GM19351 (cell line): ENCODE data around the gene SPATS2L.

Experiments
- ATAC-seq: cut with Tn5 transposase; IDR thresholded peaks from one replicate; pipeline ENCODE4 v1.9.1; 2021; ENCODE audit warnings: mild to moderate bottlenecking, moderate library complexity; ENCODE audit not compliant: unreplicated experiment

The SPATS2L gene

DNA sequence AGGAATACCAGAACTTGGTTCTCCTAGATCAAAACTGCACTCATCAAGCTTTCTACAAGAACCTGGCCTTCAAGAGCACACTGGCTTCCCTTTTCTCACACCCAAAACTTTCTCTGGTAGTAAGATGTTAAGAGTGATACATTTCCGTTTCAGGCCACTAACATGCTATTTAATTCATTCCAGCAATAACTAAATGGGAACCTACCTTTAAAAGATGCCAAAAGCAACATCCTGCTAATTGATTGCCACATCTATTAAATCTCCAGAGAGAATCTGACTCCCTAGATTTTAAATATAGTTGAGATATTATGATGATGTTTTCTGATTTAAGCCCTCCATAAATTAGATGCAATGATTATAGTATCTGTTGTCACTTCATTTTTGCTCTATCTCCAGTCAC lies 131.8 kb downstream of the SPATS2L start:
- ATAC-seq = no peak

DNA sequence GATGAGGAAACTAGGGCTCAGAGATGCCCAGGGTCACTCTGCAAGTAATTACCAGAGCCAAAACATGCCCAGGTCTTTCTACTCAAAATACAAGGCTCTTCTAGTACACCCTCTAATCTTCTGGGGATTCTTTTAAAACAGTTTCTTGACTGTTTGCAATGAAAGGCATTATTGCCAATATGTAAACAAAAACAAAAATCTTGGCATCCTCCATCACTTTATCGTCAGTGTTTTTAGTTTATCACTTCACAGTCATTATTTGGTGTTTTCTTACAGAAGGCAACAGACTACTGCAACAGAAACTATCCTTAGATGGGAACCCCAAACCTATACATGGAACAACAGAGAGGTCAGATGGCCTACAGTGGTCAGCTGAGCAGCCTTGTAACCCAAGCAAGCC lies 132.4 kb downstream of the SPATS2L start:
- ATAC-seq = no peak

DNA sequence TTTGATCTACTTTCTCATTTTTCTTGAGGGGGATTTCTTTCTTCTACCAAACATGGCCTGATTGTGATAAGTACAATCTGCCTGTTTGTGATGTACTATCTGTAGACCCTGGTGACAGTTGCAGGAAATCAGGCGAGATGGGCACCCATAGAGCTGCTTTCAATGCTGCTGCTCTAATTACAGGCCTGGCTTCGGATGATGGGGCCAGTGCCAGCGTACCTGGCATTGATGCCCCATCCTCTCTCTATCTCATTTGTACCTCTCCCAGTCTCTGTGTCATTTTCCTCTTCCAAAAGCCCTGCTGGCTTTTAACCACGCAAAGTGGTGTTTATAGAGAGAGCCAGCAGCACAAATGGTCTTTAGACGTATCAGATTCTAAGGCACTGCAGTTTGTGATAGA lies 133.5 kb downstream of the SPATS2L start:
- ATAC-seq = no peak

DNA sequence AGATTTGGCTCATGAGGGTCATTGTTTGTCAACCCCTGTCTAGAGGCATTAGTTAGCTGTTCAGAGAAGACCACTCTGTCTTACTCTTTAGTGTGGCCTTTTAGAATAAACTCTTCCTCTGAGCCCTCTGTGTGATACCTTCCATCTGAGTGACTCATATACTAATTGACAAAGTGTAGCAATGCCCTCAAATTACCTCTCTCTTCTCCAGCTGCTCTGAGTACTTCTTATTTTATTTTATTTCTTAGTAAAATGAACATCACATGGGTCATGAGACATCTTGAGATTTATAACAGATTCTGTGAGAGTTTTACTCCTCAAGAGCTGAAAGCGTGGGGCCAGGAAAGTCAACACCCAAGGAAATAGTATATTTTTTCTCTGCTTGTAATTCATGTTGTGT lies 136.0 kb downstream of the SPATS2L start:
- no peak for ATAC-seq

DNA sequence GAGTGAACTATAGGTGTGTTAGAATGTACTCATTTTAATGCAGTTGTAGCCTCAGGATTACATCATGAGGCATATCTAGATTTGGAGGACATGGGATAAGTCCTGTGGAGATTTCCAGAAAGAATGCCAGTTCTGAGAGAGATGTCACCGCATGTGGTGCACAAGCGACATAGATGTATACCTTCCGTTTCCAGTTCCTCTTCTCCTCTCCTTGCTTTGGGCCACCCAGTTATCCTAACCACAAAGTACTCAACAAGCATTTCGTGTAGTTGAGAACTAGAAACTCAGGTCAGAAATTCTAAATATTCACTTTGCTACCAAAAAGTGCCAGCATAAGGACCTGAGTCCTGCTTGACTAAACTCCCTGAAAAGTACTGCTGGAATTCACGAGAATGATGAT lies 136.9 kb downstream of the SPATS2L start:
- no peak for ATAC-seq

DNA sequence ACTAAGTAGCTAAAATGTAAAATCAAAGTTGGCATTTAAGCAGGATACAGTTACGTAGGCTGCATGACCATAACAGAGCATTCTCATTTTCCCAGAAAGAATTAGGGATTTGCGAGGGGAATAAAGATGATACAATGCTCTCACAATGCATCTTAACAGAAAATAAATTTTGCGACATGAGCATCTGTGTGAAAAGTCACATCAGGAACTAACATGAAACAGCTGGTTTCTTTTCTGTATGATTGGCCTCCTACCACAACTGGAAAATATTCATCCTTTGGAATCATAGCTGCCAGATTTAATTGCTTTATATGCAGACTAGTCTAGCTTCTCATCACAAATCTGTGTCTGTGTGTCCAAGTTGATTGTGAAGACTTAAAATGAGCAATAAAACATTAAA lies 137.4 kb downstream of the SPATS2L start:
- no peak for ATAC-seq

DNA sequence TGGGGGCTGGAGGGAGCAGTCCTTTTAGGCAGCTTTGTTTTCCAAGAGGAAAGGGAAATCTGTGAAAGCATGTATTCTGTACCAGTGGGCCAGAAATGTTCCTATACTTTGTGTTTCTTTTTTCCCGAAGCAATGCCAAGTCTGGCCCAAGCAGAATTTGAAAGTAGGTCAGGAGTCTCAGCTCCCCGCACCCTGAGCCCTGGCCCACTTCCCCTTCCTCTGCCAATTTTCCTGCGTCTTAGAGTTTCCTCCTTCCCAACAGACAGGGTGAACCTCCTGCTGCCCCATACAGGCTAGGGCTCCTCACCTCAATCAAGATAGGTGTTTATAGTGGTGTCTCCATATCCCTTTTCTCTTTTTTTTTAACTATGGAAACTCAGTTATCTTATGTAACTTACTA lies 138.0 kb downstream of the SPATS2L start:
- no peak for ATAC-seq

DNA sequence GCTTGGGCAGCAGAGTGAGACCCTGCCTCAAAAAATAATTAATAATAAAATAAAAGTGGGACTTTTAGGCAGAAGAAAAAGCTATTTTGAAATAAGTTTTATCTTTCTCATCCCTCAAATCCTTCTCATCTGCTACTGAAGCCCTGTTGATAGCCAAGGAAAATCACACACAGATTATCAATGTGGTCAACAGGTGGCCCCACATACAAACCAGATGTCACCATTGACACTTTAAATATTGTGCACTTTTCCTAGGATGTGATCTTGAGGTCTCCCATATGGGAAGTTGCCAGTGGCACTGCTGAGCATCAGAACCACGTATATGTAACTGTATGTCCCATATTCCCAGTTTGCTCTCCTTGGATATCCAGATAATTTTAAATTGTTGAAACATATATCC lies 138.8 kb downstream of the SPATS2L start:
- no peak for ATAC-seq

DNA sequence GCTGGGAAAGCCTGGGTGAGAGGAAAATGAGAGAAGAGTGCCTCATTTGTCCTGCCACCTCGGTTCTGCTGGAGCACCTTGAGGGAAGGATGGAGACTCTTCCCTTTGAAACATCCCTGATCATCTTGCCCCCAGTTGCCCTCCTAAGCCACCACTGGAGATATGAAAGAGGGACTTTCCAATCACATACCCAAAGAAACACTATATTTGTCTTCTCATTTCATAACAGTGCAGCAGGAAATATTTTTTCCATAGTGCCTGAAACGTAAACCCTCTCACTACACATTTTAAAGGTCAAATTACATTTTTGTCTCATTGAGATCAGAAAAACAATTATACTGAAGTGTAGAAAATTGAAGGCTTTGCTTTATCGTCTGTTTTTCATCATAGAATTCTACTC lies 140.1 kb downstream of the SPATS2L start:
- no peak for ATAC-seq

DNA sequence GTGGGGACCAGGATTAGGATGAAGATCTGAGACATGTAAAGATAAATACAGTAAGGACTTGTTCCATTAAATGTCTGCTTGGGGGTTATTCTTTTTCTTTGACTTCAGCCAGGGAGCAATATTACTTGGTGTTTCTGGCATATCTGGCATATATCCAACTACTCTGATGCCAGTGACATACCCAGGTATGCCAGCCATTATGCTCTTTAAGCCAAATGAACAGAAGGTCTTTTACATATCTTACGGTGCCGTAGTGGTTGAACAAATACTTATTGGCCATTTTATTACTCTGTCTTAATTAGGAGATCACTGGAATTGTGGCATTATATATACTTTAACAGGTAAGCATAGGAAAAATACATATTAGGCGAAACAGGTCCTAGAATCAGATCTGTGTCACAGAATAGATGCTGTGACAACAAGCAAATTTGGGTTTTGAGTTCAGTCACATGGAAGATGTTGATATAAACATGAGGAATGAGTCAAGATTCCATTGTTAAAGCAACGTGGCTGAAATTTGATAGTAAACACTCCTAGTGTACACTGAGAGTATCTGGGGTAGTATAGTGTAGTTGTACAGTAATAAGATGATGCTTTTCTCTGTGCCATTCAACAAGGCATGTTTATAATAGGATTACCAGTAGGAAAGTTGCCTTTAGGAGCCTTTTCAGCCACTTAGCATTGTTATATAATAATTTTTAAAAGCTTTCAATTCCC lies 140.8 kb downstream of the SPATS2L start:
- no peak for ATAC-seq

DNA sequence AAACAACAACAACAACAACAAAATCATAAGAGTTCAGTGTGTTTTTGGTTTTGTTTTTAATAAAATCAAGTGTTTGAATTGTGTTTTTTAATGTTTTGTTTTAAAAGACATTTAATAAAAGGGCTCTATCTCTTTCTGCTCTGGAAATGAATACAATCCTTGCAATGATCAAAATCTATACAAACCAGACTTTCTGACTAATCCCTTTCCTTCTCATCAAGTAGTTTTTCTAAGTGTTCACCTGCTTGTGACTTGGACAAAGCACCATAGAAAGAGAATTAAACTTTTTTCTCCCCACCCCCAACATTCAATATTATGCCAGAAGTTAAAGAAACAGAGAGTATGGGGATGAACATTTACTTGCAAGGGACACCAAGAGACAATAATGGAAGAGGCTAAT lies 142.0 kb downstream of the SPATS2L start:
- no peak for ATAC-seq

DNA sequence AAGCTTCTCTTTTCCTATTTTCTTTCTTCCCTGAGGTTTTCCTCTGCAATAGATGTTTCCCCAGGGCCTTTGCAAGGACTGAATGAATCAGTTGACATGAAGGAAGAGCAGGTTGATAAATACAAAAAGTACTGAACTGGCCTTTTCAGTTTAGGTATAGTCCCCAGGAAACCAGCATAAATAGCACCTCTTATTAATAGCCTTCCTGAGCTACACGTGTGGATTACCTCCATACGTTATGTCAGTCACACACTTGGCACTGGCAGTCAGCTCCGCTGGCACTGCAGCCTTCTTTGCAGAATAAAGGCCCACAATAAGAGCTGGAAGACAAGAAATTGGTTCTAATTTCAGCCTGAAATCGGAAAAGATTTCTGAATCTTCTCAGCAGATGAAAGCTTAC lies 142.7 kb downstream of the SPATS2L start:
- ATAC-seq = no peak

DNA sequence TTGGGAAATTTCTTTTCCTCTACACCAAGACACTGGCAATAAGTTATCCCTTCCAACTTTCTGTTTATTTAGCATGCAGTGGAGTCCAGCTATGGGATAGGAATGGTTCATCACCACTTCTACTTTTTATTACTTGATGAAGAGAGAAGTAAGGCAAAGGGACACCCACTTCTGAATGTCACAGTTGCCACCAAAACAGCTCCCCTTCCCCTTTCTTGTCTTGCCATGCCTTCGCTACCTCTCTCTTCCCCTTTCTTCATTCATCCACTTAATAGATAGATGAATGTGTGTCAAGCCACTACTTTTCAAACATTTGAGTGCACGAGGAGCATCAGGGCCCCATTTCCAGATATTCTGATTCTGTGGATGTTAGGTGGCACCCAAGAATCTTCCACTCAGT lies 143.8 kb downstream of the SPATS2L start:
- no peak for ATAC-seq

DNA sequence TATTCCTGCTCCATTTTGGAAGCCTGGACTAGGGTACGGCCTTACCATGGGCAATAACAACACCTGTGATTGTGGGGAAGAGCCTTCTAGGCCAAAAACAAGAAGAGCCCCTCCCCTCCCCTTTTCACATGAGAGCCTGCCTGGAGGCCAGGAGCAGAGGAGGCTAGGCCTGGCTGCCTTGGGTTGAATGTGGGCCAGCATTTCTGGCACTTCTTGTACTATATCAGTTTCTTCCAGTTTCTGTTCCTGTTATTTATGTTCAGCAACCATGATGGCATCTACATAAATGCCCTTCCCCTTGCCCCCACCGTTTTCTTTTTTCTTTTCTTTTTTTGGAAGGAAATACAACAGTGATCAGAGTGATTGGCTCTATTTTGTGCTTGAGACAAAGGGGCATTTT lies 145.0 kb downstream of the SPATS2L start:
- no peak for ATAC-seq

DNA sequence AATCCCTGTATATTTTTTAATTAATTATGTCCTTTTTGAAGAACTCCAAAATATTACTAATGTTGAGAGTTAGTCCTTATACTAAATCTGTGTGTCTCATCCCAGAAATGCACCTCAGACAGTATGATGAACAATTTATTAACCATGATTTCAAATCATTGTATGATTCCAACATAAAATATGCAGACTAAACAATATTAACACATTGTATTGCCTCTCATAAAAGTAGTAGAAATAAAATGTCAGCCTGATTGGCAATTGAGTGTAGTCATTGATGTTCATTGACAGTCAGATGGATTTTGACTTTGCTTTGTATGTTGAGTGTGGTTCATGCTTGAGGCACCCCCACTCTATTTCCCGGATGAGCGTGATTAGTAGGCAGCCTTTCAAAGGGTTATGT lies 145.9 kb downstream of the SPATS2L start:
- ATAC-seq = no peak

DNA sequence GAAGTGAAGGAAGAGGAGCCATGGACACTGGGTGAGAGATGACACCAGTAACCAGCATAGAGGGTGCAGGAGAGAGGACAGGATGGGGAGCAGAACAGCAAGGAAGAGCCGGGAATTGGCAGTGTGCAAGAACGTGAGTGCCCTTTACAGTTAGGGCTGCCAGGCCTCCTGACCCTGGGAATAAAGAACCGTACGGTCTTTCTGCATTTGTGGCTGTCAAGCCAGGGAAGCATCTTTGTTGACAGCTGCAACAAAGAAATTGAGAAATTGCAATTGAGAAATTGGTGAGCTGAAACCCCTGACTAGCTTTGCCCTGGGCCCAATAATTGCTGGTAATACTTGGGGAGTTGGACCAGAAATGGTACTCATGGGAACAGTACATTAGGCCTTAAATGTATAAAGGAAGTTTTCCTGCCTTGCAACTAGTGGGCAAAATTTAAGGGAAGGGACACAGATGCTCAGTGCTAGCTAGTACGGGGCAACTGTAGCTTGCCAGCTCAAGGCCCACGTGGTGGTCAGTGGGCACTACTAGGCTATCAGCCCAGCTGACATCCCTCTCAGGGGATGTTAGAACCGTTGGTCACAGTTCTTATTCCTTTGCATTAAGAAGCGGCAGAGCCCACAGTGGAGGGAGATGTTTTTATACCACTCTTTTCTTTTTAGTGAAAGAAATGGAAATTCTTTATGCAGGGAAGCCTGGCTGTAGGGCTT lies 146.8 kb downstream of the SPATS2L start:
- ATAC-seq = no peak

DNA sequence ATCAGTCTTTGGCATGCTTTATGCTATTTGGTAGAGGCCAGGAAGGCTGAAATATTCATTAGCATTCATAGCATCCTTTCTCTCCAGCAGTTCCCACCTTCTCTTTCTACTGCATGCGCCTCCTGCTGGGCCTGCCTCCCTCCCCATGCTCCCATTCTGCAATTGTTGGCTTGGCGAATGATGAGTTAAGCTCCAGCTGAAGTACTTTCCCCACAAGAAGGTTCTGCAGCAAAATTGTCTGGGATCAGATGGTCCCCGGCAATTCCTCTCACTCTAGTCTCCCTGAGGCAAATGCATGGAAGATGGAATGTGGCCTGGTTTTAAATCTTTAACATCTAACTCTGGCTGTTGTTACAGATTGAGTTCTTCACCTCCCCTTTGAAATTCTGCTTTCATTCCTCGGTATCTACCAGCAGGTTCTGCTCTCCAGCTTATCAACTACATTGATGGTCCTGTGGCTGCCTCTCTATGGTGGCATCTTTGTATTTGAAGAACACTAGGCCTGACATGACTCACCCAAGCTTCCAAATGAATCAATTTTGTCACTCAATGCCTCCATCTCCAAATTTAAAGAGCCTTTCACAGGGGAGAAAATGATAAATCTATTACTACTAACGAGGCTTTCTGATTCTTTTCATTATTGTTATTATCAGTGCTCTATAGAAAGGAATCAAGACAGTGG lies 147.5 kb downstream of the SPATS2L start:
- no peak for ATAC-seq

DNA sequence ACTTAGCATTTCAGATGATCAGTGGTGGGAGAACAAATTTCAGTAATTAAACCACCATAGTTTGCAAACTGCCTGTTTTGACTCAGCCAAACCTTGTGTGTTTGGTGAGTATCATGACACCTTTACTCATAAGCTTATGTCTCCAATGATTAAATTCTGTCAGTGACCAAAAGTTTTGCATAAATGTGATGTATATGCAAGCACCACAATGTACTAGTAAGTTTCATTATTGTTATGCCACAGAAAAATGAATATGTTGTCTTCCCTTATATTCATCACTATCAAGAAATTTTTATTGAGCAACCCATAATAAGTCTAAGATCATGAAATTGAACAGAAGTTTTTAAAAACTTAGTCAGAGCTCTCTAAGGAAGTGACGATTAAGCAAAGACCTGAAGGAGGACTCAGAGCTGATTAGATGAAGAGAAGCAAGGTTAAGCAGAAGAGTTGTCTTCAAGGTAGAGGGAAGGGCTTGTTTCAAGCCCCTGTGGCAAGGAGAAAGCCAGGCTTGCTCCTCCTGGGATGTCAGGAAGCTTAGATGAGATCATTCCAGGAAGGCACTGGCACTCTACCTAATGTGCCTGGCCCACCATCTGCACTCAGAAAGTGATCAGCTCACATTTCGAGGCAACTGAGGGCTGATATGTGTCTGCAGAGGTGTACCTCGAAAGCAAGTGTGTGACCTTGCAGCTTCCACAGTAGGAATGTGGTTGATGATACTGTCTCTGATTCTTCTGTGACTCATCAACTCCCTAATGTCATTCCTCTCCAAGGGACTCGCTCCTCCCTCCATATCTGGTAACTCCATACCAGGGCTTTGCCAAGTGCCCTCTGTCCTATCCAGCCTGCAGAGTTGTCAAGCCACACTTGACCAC lies 148.7 kb downstream of the SPATS2L start:
- peak; percentile 89 for ATAC-seq

DNA sequence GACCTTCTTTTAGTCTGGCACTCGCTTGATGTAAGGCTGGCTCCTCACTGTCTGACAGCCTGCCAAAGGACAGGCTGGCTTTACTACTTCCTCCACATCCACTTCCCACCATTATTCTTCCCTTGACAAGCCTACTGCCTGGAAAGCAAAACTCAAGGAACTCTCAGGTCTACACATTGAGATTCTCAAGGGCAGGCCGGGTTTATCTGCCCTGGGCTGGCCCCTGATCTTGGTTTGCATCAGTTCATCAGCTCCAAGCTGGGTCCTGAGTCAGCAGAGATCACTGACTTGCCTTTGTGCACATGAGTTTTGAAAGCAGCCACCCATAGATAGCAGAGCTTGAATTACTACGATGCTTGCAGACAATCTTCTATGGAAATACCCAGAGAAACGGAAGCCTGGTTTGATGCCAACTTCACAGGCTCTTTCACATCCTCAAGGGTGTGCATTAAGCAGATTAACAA lies 149.5 kb downstream of the SPATS2L start:
- peak; percentile 32 for ATAC-seq

DNA sequence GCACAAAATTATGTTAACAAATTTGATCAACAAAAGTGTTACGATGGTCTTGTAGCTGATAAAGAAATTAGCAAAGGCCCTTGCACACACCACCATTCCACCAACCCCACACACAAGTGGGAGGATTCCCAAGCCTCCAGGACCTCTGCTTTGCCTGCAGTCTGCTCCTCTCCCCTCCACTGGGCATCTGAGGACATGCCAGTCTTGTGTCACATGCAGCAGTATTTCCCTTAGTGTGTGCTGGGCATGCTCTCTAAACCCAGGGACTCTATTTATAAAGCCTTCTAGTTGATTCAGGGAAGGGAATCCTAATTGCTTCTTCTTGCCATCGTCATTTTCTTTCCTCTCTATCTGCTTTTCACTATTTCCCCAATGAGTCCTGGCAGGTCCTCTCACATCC lies 150.1 kb downstream of the SPATS2L start:
- no peak for ATAC-seq

DNA sequence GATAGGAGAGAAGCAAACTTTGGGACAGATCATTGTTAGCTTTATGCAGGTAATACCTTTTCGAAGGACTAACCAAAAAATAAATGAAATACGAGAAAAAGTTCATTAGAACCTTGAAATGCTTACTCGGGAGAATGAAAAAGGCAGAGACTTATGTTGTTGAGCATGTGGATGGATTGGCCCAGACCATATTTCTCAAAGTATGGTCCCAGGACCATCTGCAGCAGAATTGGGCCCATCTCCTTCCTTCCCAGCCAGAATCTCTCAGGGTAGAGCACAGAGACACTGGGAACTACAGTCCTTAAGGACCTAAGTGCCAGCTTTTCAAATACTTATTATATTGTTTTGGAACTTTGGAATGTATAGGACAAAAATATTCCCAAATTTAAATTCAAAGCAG lies 152.6 kb downstream of the SPATS2L start:
- ATAC-seq = no peak
